Measurements from ENCODE around the gene PDLIM3.

Gene PDLIM3

GRCh38 chr4:185471235-185472102 lies 63.8 kb downstream of the PDLIM3 start, which contains the start of gene CCDC110:
Gene CCDC110 (minus strand): TSS chr4:185471733. CDS start chr4:185471683, 50 bp downstream.
- DNase-seq (ENCODE audit: low read depth in 2 of 2, low spot score in 1 of 2) = peak; percentile 72 to 79

GRCh38 chr4:185470501-185471195 lies 64.7 kb downstream of the PDLIM3 start:
- DNase-seq (ENCODE audit: low read depth in 2 of 2, low spot score in 1 of 2) = peak in 1 of 2 donors; percentile 12

- DNase-seq (ENCODE audit: low read depth in 2 of 2, low spot score in 1 of 2) = no peak
Measured at GRCh38 chr4:185469580-185470154, 65.6 kb downstream of the PDLIM3 start.

GRCh38 chr4:185468999-185469398 lies 66.3 kb downstream of the PDLIM3 start:
- DNase-seq (ENCODE audit: low read depth in 2 of 2, low spot score in 1 of 2) = no peak

GRCh38 chr4:185467991-185468390 lies 67.3 kb downstream of the PDLIM3 start:
- no peak for DNase-seq (ENCODE audit: low read depth in 2 of 2, low spot score in 1 of 2)

- no peak for DNase-seq (ENCODE audit: low read depth in 2 of 2, low spot score in 1 of 2)
Measured at GRCh38 chr4:185467101-185467500, 68.2 kb downstream of the PDLIM3 start.

- no peak for DNase-seq (ENCODE audit: low read depth in 2 of 2, low spot score in 1 of 2)
Measured at GRCh38 chr4:185465707-185466106, 69.6 kb downstream of the PDLIM3 start.

- DNase-seq (ENCODE audit: low read depth in 2 of 2, low spot score in 1 of 2) = no peak
Measured at GRCh38 chr4:185464887-185465286, 70.4 kb downstream of the PDLIM3 start.

GRCh38 chr4:185464183-185464582 lies 71.1 kb downstream of the PDLIM3 start:
- no peak for DNase-seq (ENCODE audit: low read depth in 2 of 2, low spot score in 1 of 2)

- DNase-seq (ENCODE audit: low read depth in 2 of 2, low spot score in 1 of 2) = no peak
Measured at GRCh38 chr4:185463541-185463940, 71.8 kb downstream of the PDLIM3 start.

- no peak for DNase-seq (ENCODE audit: low read depth in 2 of 2, low spot score in 1 of 2)
Measured at GRCh38 chr4:185461565-185461964, 73.7 kb downstream of the PDLIM3 start.

GRCh38 chr4:185457136-185457535 lies 78.2 kb downstream of the PDLIM3 start:
- no peak for DNase-seq (ENCODE audit: low read depth in 2 of 2, low spot score in 1 of 2)

GRCh38 chr4:185456131-185456530 lies 79.2 kb downstream of the PDLIM3 start:
- no peak for DNase-seq (ENCODE audit: low read depth in 2 of 2, low spot score in 1 of 2)

Measured in stimulated activated CD8-positive, alpha-beta memory T cell treated with anti-CD3 and anti-CD28 coated beads, Interleukin-4, amount 100 ng/mL, for 4 hours (primary cell).